K562 (cell line): ENCODE results near the gene MYOM3. TPM values are rescaled to one million over a fixed set of nuclear protein-coding genes. Genes with fewer than 3 reads are reported as not detected.
A peak's percentile ranks its signal among the peaks of the same experiment; 100 is the strongest.

Experiments used
- ATAC-seq: fragments of 200-7000 bp; cut with Tn5 transposase; 3 replicates; pipeline ENCODE4 v1.9.1; 2020; ENCODE audit warnings: moderate library complexity
- BruUV-seq: library from RNA; stranded (reverse); fragments of 400-500 nt; replicated peaks from 2 replicates; lab custom pipeline; 2021; lab: Mats Ljungman, UMichigan
- CTCF ChIA-PET: fragments of 300-600 bp; formaldehyde crosslinking; extraction: SDS; loops from one replicate; lab custom pipeline; 2021; ENCODE audit warnings: low intra/inter-chr PET ratio; lab: Yijun Ruan, JAX
- POLR2A ChIA-PET: fragments of 300-600, 350-650 bp; sonication (Branson Sonifier 250); formaldehyde crosslinking; extraction: SDS; loops from one replicate; lab custom pipeline; 2021; ENCODE audit warnings: antibody characterized with exemption, inconsistent platforms; lab: Yijun Ruan, JAX
- DNase-seq, 4 experiments: peaks; one replicate each; pipeline versions ENCODE4 v3.0.0 to v3.0.0-alpha.2; 2011 to 2018; ENCODE audit warnings: low spot score in 3 of 4, mixed read lengths in 3 of 4; ENCODE audit errors: extremely low read depth in 1 of 4
- FAIRE-seq: peaks from 2 replicates; lab custom pipeline; 2011; peaks lifted over from hg19 to GRCh38; lab: Jason Lieb, UNC
- H2AFZ ChIP-seq: 2 replicates; pipeline ENCODE4 v1.6.0; 2011; ENCODE audit warnings: low read depth, low read length, control low read depth, inconsistent platforms
- H3K27ac ChIP-seq: fragments of 200-600 bp; 3 replicates; pipeline ENCODE4 v1.8.0; 2011; ENCODE audit warnings: low read depth, mild to moderate bottlenecking, control low read depth, inconsistent platforms, low read length, moderate library complexity, mixed read lengths; ENCODE audit errors: extremely low read depth
- H3K27me3 ChIP-seq, 2 experiments: fragments of 300-600 bp in 1 of 2; 2 replicates in 1 of 2; 3 replicates in 1 of 2; pipeline versions ENCODE4 v1.6.0 to v1.8.0; 2011; ENCODE audit warnings: inconsistent platforms in 2 of 2, low read length in 2 of 2, mild to moderate bottlenecking in 1 of 2, mixed read lengths in 1 of 2, moderate library complexity in 1 of 2; ENCODE audit not compliant: control insufficient read depth in 2 of 2, insufficient read depth in 2 of 2
- H3K36me3 ChIP-seq: fragments of 300-600 bp; 3 replicates; pipeline ENCODE4 v1.8.0; 2011; ENCODE audit warnings: mild to moderate bottlenecking, low read length, inconsistent platforms; ENCODE audit not compliant: control insufficient read depth, insufficient read depth
- H3K4me1 ChIP-seq, 2 experiments: fragments of 200-600 bp in 1 of 2; replicated peaks in 1 of 2; 2 replicates in 1 of 2; 3 replicates in 1 of 2; pipeline versions ENCODE4 v1.5.1 to v1.8.0; 2011; ENCODE audit warnings: inconsistent platforms in 2 of 2, low read length in 2 of 2, mild to moderate bottlenecking in 1 of 2, mixed read lengths in 1 of 2, moderate library complexity in 1 of 2; ENCODE audit not compliant: control insufficient read depth in 2 of 2, insufficient read depth in 2 of 2
- H3K4me2 ChIP-seq: 2 replicates; pipeline ENCODE4 v1.6.1; 2011; ENCODE audit warnings: low read length, control low read depth, inconsistent platforms, mixed read lengths; ENCODE audit not compliant: insufficient read depth
- H3K4me3 ChIP-seq: fragments of 200-600 bp; sonication (generic), shearing (Covaris generic); 2 replicates; pipeline ENCODE4 v1.5.1; 2016; ENCODE audit warnings: control low read depth, inconsistent platforms
- H3K79me2 ChIP-seq: fragments of 200-600 bp; 3 replicates; pipeline ENCODE4 v1.8.0; 2011; ENCODE audit warnings: low read length, inconsistent platforms; ENCODE audit not compliant: control insufficient read depth, insufficient read depth
- H3K9ac ChIP-seq, 2 experiments: 2 replicates each; pipeline versions ENCODE4 v1.6.0 to v1.6.1; 2011; ENCODE audit warnings: low read depth in 2 of 2, low read length in 2 of 2, control low read depth in 1 of 2, inconsistent platforms in 1 of 2, mild to moderate bottlenecking in 1 of 2, mixed read lengths in 1 of 2; ENCODE audit not compliant: insufficient read depth in 1 of 2
- H3K9me1 ChIP-seq: one replicate; pipeline ENCODE4 v1.6.0; 2011; ENCODE audit warnings: inconsistent platforms, mild to moderate bottlenecking, low read length, moderate library complexity; ENCODE audit not compliant: control insufficient read depth, insufficient read depth
- H3K9me3 ChIP-seq: replicated peaks from 2 replicates; pipeline ENCODE4 v1.5.1; 2011; ENCODE audit warnings: low read depth, low read length, inconsistent platforms; ENCODE audit not compliant: control insufficient read depth, insufficient read depth
- H4K20me1 ChIP-seq: replicated peaks from 2 replicates; pipeline ENCODE4 v1.6.1; 2011; ENCODE audit warnings: low read length, inconsistent platforms, mixed read lengths; ENCODE audit not compliant: control insufficient read depth, insufficient read depth
- KLF16 ChIP-seq: IDR thresholded peaks from 2 replicates; pipeline ENCODE4 v1.6.1; 2016; ENCODE audit warnings: antibody characterized with exemption
- LEF1 ChIP-seq: fragments of 450-650 bp; IDR thresholded peaks from 2 replicates; pipeline ENCODE4 v1.6.1; 2016; ENCODE audit warnings: mild to moderate bottlenecking
- RBM25 ChIP-seq: fragments of 200-400 bp; formaldehyde crosslinking; IDR thresholded peaks from 2 replicates; pipeline ENCODE4 v1.6.1; 2018; ENCODE audit warnings: low read length, low read depth, moderate library complexity; ENCODE audit not compliant: severe bottlenecking
- SAP30 ChIP-seq: fragments of 200-600 bp; sonication (generic); IDR thresholded peaks from 2 replicates; pipeline ENCODE4 v1.6.1; 2012; ENCODE audit warnings: borderline replicate concordance, low read depth, mild to moderate bottlenecking, moderate library complexity, low read length, control low read depth, inconsistent platforms; ENCODE audit not compliant: insufficient read depth, poor library complexity, severe bottlenecking
- TRIM28 ChIP-seq: fragments of 450-650 bp; IDR thresholded peaks from 2 replicates; pipeline ENCODE4 v1.6.1; 2017
- ZNF175 ChIP-seq: fragments of 200-800 bp; sonication (Bioruptor generic); IDR thresholded peaks from 2 replicates; pipeline ENCODE4 v1.6.1; 2016; ENCODE audit warnings: low read depth, mild to moderate bottlenecking, missing genetic modification characterization, missing compliant biosample characterization
- WGBS: fragments of 100-300 bp; shearing (Covaris generic); methylation state at CpG from one replicate; pipeline ENCODE4 v1.1.6; 2016; ENCODE audit warnings: low coverage, mixed read lengths; ENCODE audit not compliant: insufficient coverage; ENCODE audit errors: missing lambda C conversion rate; 5-methylcytosine and 5-hydroxymethylcytosine counted together
- in situ Hi-C: fragments of 300-500 bp; cut with MboI; formaldehyde crosslinking; loops from 4 replicates; pipeline ENCODE4 v1.15.0; 2018; ENCODE audit warnings: inconsistent platforms, mixed read lengths
- intact Hi-C: fragments of 100-400 bp; cut with micrococcal nuclease; formaldehyde crosslinking; loops from 2 replicates; pipeline ENCODE4 v1.14.2; 2022
- polyA plus RNA-seq, 8 experiments: library from polyadenylated mRNA; depleted of rRNA in 4 of 8; stranded (reverse) in 5 of 8; unstranded in 3 of 8; fragments of >200 nt; fragmentation: Nextera tagmentation in 2 of 8; fragmentation: Illumina TruSeq in 1 of 8; extraction: Ambion mirVana in 2 of 8; extraction: Trizol in 1 of 8; gene quantifications; 2 replicates each; pipeline versions ENCODE4 v1.2.1 to v1.2.3, GENCODE V29; 2011 to 2014; ENCODE audit warnings: inconsistent platforms in 1 of 8, missing spikeins in 1 of 8
- total RNA-seq, 7 experiments: library from RNA; depleted of rRNA in 6 of 7; stranded (reverse); fragments of >200 nt in 6 of 7; fragmentation: Illumina TruSeq in 2 of 7; extraction: Trizol in 2 of 7; gene quantifications; 2 replicates each; pipeline versions ENCODE4 v1.2.1 to v1.2.3, GENCODE V29; 2011 to 2021; ENCODE audit warnings: low replicate concordance in 1 of 7
- TF ChIP-seq, protein P1 (sequence below): fragments of 250-450 bp; sonication (Bioruptor Pico); IDR thresholded peaks from 2 replicates; pipeline ENCODE4 v1.8.0; 2022; ENCODE audit warnings: inconsistent platforms, mild to moderate bottlenecking, moderate library complexity, borderline replicate concordance
- TF ChIP-seq, protein P2 (sequence below): IDR thresholded peaks from 2 replicates; pipeline ENCODE4 v1.6.1; 2011; ENCODE audit warnings: borderline replicate concordance, low read depth, mild to moderate bottlenecking, moderate library complexity, low read length; ENCODE audit not compliant: insufficient read depth, poor library complexity, severe bottlenecking

The MYOM3 gene
- total and polyA plus RNA-seq, 9 of the 15 experiments (the other 6 are each of a cell fraction or from before 2014, with no cell fraction given): 0.01 TPM; not detected in 8

DNA sequence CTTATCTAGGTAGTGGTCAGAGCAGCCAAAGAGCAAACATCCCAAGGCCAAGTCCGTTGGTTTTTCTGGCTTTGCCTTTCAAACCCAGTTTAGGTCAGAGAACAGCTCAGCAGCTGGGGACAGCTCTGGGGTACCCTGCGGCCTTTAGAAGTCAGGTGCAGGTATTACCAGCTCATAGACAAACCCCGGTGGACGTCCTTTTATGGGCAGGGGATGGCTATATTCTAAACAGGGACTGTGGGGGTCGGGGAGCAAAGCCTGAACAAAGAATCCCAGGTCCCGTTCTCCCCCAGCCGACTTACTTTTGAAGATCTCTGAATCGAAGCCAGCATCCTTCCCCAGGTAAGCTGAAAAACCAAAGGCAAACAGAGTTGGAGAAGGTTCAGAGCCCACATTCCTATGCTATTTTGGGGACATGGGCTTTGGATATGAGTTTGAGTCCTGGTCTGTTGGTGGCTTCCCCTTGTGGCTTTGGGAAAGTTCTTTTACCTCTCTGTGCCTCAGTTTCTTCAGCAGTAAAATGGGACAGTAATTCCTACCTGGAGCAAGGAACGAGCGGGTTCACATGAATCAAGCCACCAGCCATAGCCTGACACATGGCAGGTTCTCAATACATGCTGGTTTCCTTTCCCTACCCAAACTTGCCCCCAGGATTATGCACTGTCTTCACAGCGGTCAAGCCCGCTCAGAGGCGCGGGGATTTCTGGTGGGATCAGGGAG, 16.6 kb downstream of the MYOM3 start:
- Histone ChIP-seq H4K20me1 (peaks cover 19% of the 10 kb centered on the region), H3K4me1 (no peaks in the 10 kb centered on the region; a peak in 2 of 5 replicates), H3K9me1 (peaks cover 5% of the 10 kb centered on the region), H3K9ac (no peak overlapping the region), H2AFZ (no peak overlapping the region), H3K4me3 (no peak overlapping the region), H3K79me2 (no peaks in the 10 kb centered on the region), H3K9me3 (no peaks in the 10 kb centered on the region), H3K27ac (no peak overlapping the region), H3K36me3 (no peaks in the 10 kb centered on the region), H3K27me3 (peaks cover 53 to 100% of the 10 kb centered on the region in 2 experiments), H3K4me2 (no peak overlapping the region)
- DNase-seq (no peak), FAIRE-seq (no peak), ATAC-seq (no peak)
- TF ChIP-seq RBM25 (peak; percentile 47), TRIM28 (no peak), KLF16 (no peak)
- in situ Hi-C loops: no loop called here
- intact Hi-C loops: no loop called here
- POLR2A ChIA-PET: no interaction called here
- CTCF ChIA-PET: no interaction called here
- WGBS: 3% methylated on average over 13 of the region's 14 CpGs
- no TSS peak for BruUV-seq

DNA sequence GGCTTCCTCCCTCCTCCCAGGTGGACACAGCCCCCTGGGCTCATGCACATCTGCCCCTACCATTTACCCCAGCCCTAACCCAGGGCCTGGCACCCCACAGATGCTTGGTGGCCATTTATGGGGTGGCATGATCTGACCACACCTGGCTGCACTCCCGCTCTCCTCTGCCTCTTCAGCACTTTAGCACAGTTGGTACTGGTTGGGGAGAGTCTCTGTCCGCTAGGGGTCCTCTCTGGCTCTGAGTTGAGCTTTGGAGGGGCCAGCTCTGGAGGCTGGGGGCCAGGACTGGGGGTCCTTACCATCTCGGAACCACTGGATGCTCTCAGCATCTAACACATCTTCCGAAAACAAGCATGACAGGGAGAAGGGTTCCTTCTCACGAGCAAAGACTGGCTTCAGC, 17.4 kb downstream of the MYOM3 start:
- no peaks in the 10 kb centered on the region for H3K79me2 ChIP-seq
- intact Hi-C loops: no loop called here
- no peak overlapping the region for H3K9ac ChIP-seq
- H2AFZ ChIP-seq: no peak overlapping the region
- in situ Hi-C loops: no loop called here
- H4K20me1 ChIP-seq: peaks cover 22% of the 10 kb centered on the region
- no TSS peak for BruUV-seq
- H3K4me1 ChIP-seq: no peaks in the 10 kb centered on the region; a peak in 2 of 5 replicates
- 1% methylated on average over 5 of the region's 5 CpGs for WGBS
- DNase-seq (no peak), FAIRE-seq (no peak), ATAC-seq (peak; percentile 24; the same call in 1 of the 3 replicates)
- no peak overlapping the region for H3K4me3 ChIP-seq
- H3K9me3 ChIP-seq: no peaks in the 10 kb centered on the region
- ChIA-PET CTCF (no interaction called here), POLR2A (no interaction called here)
- H3K9me1 ChIP-seq: peaks cover 5% of the 10 kb centered on the region
- H3K27ac ChIP-seq: no peak overlapping the region
- H3K36me3 ChIP-seq: no peaks in the 10 kb centered on the region
- H3K27me3 ChIP-seq: peaks cover 48 to 99% of the 10 kb centered on the region in 2 experiments
- no peak overlapping the region for H3K4me2 ChIP-seq
- no peak for TF ChIP-seq LEF1
- TF ChIP-seq ZNF175 (CRISPR knock-in tag): no peak
- TF ChIP-seq, protein P1, sequence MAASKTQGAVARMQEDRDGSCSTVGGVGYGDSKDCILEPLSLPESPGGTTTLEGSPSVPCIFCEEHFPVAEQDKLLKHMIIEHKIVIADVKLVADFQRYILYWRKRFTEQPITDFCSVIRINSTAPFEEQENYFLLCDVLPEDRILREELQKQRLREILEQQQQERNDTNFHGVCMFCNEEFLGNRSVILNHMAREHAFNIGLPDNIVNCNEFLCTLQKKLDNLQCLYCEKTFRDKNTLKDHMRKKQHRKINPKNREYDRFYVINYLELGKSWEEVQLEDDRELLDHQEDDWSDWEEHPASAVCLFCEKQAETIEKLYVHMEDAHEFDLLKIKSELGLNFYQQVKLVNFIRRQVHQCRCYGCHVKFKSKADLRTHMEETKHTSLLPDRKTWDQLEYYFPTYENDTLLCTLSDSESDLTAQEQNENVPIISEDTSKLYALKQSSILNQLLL (CRISPR knock-in tag): no peak
- TF ChIP-seq, protein P2, sequence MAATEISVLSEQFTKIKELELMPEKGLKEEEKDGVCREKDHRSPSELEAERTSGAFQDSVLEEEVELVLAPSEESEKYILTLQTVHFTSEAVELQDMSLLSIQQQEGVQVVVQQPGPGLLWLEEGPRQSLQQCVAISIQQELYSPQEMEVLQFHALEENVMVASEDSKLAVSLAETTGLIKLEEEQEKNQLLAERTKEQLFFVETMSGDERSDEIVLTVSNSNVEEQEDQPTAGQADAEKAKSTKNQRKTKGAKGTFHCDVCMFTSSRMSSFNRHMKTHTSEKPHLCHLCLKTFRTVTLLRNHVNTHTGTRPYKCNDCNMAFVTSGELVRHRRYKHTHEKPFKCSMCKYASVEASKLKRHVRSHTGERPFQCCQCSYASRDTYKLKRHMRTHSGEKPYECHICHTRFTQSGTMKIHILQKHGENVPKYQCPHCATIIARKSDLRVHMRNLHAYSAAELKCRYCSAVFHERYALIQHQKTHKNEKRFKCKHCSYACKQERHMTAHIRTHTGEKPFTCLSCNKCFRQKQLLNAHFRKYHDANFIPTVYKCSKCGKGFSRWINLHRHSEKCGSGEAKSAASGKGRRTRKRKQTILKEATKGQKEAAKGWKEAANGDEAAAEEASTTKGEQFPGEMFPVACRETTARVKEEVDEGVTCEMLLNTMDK: peak; percentile 21
- TF ChIP-seq SAP30: no peak
